HG03378 (cell line): ENCODE data around the gene ZBTB7B.
A peak's percentile ranks its signal among the peaks of the same experiment; 100 is the strongest.

Experiments used
- ATAC-seq: cut with Tn5 transposase; IDR thresholded peaks from one replicate; pipeline ENCODE4 v1.9.1; 2021; ENCODE audit warnings: mild to moderate bottlenecking, moderate library complexity; ENCODE audit not compliant: unreplicated experiment

Gene ZBTB7B

GRCh38 chr1:155001675-155002463 lies 733 bp upstream of the ZBTB7B start:
- ATAC-seq, result peak; percentile 49

DNA sequence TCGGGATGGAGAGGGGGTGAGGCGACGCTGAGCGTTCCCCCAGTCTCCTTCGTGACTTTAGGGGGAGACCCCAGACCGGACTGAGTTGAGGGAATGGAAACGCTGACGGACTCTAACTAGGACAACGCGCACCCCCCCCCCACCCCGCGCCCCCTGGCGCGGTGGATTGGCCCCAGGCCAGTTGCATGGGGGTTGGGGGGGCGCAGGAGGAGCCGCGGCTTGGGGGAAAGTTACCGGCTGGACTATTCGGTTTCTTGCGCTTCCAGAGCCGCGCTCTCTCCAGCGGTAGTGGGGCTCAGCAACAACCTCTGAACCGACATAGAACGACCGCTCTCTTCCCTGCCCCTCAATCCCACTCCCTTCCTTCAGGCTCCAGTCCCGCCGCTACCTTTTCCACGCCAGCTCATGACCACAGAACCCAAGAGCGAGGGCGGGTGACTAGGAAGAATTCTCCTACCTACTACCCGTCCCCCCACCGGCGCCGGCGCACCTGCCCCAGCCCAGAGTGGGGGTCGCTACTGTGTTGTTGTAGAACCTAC lies 694 bp downstream of the ZBTB7B start:
- no peak for ATAC-seq

DNA sequence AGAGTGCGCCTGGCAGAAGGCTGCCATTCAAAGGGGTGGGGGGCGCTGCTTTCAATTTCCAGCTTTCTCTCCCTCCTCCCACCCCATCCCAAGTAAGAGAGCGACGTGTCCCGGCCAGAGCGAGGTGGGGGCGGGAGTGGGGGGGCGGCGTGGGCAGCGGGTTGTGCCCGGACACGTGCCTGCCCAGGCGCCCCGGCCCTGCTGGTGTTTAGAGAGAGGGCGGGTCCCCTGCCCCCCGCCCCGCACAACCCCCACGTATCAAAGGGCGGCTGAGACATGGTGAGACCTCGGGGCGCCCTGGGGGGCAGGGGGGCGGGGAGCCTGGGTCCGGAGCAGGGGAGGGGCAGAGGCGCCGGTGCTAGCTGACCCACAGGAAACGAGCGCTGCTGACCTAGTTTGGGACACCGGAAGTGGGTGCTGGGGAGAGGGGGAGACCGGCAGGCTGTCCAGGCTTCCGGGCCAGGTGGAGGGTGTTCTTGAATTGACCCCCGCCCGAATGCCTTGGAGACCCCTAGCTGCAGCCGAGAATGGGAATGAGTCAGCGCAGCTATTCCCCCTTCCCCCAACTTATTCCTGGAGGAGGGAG lies 1.3 kb downstream of the ZBTB7B start:
- ATAC-seq, result no peak

DNA sequence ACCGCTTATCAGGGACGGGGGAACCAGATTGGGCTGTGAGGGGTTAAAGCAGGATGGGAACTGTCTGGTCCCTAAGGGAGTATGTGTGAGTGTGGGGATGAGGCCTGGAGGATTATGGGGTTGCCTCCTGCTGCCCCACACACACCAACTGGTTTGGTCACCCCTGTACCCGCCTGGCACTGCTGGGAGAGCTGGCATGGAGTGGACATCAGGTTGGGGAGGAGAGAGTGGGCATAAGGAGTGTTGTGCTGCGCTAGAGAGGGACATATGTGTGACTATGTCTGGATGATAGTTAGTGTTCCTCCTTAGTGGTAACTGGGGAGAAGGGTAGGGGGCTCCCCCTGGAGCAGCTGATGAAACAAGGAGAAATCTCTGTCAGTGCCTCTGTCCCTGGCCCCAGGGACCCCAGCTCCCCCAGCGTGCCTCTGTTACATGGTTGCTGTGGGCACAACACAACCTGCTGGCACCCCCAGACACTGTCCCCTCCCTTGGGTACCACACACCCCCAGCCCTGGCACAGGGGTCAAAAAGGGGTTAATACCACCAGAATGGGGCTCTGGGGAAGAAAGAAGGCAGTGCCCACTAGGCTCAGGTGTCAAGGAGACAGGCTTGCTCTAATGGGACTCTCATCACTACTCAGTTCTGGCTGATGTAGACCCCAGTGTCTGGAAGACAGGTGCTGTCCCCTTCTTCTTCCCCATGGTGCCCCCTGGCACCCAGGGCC lies 1.9 kb downstream of the ZBTB7B start:
- no peak for ATAC-seq

- ATAC-seq, result no peak
Observed at GRCh38 chr1:155005076-155006011, 2.7 kb downstream of the ZBTB7B start.

GRCh38 chr1:155006601-155007101 lies 4.0 kb downstream of the ZBTB7B start:
- ATAC-seq, result no peak

- ATAC-seq, result no peak
Observed at GRCh38 chr1:155007251-155007828, 4.7 kb downstream of the ZBTB7B start.

DNA sequence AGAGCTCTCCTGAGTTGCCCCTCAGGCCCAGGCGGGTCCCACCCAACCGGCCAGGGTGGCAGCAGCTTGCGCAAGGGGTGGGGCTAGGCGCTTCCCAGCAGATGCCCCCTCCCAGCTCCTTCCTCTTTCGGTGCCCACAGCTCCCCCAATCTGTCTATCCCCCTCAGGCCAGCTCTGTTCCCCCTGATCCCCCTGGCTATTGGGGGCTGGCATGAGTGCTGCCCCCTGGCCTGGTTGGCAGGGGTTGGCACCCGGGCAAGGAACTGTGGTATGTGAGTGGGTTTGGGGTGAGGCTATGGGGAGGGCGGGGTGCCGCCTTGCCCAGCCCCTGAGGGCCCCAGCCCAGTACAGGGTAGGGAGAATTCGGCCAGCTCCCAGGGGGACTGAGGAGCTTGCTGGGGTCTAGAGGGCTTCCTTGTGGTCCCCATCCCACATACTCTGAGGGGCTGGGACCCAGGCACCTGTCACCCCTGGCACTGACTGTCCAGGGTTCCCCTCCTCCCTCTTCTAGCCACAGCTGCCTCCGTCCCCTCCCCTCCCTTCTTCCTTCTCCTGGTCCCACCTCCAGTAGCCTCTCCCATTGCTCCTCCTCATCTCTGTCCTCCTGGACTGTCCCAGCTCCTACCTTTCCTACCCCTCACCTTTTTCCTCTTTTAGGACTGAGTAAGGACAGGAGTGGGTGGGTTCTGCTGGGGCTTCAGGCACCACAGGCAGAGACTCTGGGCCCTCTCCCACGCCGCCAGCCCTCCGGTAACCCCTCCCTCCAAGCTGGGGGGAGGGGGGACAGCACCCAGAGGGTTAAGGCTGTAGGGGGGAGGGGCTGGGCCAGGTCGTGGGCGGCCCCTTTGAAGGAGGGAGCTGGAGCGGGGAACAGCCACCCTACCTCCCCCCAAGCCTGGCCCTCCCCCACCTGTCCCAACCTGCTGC lies 5.7 kb downstream of the ZBTB7B start:
- ATAC-seq, result no peak

DNA sequence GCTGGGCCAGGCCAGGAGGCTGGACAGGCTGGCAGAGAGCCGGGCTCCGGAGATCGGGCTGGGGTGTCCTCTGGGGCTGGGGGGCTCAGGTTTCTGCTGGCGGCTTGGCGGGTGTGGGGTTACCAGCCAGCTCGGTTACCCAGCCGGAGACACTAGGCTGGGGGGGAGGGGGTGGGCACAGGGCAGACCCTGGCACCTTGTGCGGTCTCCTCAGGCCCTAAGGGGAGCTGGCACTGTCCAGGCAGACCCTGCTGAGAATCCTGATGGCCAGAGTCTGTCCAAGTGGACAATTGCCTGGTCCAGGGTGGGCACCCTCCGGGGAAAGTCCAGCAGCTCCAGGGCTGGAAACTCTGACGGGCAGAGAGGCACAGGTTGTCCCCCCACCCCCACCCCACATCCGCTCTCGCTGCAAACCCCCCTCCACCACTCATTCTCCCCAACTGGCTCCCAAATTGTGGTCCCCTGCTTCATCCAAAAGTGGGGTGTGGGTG lies 6.7 kb downstream of the ZBTB7B start:
- ATAC-seq, result no peak

- no peak for ATAC-seq
Observed at GRCh38 chr1:155009742-155010141, 7.1 kb downstream of the ZBTB7B start.

DNA sequence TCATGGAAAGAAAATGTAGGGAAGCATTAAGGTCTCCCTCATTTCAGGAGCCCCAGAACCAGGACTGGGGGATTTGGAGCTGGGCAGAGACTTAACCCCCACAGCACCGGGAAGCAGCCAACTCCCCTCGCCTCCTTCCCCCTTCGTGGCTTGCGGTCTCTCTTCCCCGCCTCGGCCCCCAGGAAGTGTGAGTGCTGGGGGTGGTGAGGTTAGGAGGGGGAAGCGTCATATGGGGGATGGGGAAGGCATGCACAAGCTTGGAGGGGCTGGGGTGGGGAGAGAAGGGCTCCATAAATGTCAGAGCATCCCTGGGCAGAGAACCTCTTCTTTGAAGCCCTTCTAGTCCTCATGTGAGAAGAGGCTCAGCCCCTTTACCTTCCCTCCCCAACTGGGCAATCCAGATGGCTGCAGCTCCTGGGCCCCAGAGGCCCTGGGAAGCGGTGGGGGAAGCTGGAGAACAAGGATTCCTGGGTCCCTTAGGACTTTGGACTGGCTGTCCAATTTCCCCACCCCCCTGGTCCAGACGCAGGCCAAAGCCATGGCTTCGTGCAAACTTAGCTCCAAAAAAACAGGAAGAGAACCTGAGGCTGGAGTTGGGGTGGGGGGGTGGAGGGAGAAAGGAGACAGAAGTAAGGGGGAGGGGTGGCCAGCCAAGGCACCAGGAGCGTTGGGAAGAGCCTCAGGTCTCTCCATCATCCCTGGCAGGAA lies 7.8 kb downstream of the ZBTB7B start:
- no peak for ATAC-seq

GRCh38 chr1:155011004-155011416 lies 8.4 kb downstream of the ZBTB7B start:
- no peak for ATAC-seq

DNA sequence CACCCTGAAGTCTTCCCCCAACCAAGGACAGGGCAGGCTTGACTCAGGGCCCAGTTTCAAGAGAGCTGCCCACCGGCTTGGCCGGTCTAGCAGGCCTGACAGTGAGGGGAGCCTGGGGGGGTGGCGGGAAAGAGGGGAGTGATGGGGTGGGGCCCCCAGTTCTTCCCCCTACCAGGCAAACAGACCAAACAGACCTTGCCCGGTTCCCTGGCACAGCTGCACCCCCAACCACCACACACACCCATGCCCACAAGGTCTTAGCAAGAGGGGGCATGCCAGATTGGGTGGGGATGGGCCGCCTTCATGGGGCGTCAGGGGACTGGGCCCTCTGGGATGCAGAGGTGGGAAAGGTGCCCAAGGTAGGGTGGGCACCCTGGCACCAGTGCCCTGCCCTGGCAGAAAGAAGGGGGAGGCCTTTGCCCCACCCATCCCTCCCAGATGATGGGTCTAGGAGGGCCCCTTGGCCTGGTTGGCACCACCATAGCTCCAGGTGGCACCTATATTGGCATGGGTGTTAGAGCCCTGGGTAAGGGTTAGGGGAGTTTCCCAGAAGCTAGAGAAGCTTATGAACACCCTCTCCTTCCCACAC lies 8.9 kb downstream of the ZBTB7B start:
- ATAC-seq, result no peak

DNA sequence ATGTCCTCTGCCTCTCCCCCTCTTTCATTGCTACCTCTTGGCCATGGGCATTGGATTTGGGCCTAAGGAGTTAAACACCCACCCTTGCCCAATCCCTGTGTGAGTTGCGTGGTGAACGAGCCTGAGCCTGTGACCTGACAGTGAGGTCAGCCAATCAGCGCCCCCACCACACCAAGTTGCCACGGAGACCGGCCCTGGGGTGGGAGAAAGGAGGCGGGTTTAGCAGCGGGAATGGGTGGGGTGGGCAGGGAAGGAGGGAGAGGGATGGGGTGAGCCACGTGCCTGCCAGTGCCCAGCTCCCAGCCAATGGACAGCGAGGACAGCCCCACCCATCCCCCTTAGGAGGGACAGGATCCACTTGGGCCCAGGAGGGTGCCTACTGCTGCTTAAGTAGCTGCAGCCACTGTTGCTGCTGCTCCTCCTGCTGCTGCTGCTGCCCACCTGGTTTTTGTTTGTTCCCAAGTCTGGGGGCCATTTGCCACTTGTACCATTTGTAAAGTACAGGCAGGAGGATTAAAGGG lies 9.5 kb downstream of the ZBTB7B start:
- no peak for ATAC-seq

GRCh38 chr1:155012776-155013602 lies 10.4 kb downstream of the ZBTB7B start:
- no peak for ATAC-seq

GRCh38 chr1:155013632-155014031 lies 11.0 kb downstream of the ZBTB7B start:
- ATAC-seq, result no peak
